HG03558 (cell line): ENCODE measurements around the gene HAUS2.
"Not testable (repeated sequence)": the region's sequence is repeated elsewhere in the genome, so short reads cannot be mapped to it uniquely, and the experiment has no call there.

Experiments used
- ATAC-seq: cut with Tn5 transposase; IDR thresholded peaks from one replicate; pipeline ENCODE4 v1.9.1; 2021; ENCODE audit warnings: moderate number of reproducible peaks; ENCODE audit not compliant: unreplicated experiment; ENCODE audit errors: extremely low read depth

Gene HAUS2

DNA sequence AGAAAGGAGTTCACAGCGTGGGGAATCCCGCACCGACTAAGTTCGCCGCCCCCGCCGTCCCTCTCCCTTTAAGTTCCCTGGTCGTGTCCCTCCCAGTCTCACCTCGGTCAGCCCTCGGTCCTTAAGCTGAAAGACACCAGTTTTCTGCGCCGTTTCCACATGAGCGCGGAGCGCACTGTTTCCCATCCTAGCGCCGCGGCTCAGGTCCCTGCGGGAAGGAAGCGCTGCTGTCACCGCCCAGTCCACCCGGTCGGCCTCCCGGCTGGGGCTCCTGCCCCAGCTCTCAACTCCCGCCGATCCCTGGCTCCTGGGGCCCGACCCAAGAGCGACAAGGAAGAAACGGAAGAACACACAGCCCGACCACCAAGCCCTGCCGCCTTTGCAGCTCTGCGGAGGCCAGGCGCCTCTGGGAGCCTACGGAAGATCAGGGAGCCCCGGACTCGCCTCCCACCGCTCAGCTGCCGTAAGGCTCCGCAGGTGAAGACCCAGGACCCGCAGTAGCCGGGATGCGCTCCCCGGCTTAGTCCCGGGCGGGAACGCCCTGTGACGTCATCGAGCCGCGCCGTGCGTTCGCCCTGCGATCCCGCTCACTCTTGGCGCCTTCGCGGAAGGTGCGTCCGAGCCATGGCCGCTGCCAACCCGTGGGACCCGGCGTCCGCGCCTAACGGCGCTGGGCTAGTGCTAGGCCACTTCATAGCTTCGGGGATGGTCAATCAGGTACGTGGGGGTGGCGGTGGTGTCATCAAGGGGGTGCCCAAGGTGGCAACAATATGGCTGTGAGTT, at the start of gene HAUS2, which contains the start of gene LRRC57:
Gene HAUS2, plus strand, starts transcription at position 590 of the 783 bp plus-strand sequence. Its CDS starts 35 bp downstream, at position 625.
Gene LRRC57, minus strand, starts transcription at position 545 of the 783 bp plus-strand sequence. Its CDS starts 359 bp downstream, at position 186.
- ATAC-seq = peak; percentile 67

DNA sequence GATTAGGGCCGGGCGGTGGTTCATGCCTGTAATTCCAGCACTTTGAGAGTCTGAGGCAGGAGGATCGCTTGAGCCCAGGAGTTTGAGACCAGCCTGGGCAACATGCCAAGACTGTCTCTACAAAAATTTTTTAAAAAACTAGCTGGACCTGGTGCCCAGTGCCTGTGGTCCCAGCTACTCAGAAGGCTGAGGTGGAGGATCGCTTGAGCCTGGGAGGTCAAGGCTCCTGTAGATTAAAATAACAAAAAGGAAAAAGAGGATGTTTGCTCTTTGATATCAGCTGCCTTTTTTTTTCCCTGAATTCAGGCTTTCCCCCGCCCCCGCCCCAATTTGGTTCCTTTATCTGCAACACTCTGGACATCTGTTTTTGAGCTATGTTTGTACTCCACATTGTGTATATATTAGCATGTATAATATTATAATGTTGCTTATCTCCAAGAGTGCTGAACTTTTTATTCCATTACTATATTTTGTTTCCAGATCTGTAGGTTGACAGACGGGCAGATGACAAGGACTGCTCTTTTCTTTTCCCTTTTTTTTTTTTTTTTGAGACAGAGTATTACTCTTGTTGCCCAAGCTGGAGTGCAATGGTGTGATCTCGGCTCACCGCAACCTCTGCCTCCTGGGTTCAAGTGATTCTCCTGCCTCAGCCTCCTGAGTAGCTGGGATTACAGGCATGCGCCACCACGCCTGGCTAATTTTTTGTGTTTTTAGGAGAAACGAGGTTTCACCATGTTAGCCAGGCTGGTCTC, 48.6 kb upstream of the HAUS2 start:
- ATAC-seq = no peak

DNA sequence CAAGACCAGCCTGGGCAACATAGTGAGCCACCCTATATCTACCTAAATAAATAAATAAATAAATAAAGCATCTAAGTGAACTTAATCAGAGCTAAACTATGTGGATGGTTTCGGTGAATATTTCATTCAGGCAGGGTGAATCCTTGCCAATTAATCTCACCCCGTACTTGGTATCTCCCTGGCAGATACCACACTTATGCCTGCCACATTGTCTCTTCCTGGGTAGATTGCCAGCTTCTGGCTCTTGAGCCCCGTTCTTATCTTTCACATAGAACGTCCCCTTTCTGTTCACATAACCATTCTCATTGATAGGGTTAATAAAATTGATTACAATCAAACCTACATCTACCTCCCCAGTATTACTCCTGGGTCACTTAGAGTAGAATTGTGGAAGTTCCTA, 46.2 kb upstream of the HAUS2 start:
- no peak for ATAC-seq

DNA sequence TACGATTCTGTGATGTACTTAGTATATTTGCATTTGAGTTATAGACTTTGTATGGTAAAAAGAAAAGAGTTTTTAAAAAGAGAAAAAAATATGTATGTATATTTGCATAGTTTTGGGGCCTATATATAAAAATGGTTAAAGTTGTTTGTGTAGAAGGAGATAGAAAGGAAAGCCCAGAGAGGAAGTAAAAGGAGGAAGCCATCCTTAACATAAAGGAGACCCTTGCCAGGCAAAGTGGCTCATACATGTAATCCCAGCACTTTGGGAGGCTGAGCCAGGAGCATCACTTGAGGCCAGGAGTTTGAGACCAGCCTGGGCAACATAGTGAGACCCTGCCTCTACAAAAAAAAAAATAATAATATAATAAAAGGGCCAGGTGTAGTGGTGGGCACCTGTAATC, 44.8 kb upstream of the HAUS2 start:
- ATAC-seq = no peak

DNA sequence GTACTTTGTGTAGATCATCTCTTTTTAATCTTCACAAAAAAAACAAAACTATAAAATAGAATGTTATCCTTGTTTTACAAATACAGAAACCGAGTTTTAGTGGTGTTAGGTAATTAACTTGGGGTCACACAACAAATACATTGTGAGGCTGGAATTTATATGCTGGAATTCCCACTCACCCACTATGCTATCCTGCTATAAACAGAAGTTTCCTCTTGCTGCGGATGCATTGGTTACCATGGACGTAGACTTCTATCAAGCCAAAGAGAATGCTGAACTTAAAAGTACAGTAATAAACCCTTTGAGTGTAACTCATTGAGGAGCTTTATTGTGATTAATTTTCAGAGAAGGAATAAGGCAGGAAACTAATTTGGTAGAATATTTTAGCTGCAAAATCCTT, 44.0 kb upstream of the HAUS2 start:
- ATAC-seq = peak; percentile 17

- ATAC-seq = no peak
Observed at GRCh38 chr15:42507514-42507913, 41.1 kb upstream of the HAUS2 start.

GRCh38 chr15:42508263-42508690, 40.4 kb upstream of the HAUS2 start:
- no peak for ATAC-seq

- ATAC-seq = no peak
Observed at GRCh38 chr15:42510258-42511006, 38.2 kb upstream of the HAUS2 start.

GRCh38 chr15:42511007-42511391, 37.6 kb upstream of the HAUS2 start:
- ATAC-seq = no peak

GRCh38 chr15:42523331-42523730, 25.3 kb upstream of the HAUS2 start:
- ATAC-seq = no peak

GRCh38 chr15:42528970-42529369, 19.7 kb upstream of the HAUS2 start:
- ATAC-seq = no peak

DNA sequence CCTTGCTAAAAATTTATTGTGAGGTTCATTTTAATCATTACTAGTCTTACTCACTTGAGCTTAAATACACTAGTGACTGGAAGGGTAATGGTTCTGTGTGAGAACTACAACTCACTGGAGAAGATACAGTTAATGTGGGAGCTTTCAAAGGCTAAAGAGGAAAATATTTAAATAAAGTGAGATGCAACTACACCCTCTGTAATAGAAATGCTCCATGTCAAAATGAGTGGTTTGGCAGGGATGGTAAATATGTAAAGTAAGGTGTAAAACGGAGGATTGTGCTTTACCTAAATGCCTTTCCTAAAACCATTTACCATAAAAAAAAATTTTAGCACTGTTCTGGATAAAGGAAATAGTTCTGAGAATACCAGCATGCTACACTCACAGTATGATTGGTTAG, 15.4 kb upstream of the HAUS2 start:
- ATAC-seq = no peak

GRCh38 chr15:42544853-42545629, 3.6 kb upstream of the HAUS2 start:
- ATAC-seq = no peak

GRCh38 chr15:42547918-42548248, 755 bp upstream of the HAUS2 start:
- ATAC-seq = no peak

DNA sequence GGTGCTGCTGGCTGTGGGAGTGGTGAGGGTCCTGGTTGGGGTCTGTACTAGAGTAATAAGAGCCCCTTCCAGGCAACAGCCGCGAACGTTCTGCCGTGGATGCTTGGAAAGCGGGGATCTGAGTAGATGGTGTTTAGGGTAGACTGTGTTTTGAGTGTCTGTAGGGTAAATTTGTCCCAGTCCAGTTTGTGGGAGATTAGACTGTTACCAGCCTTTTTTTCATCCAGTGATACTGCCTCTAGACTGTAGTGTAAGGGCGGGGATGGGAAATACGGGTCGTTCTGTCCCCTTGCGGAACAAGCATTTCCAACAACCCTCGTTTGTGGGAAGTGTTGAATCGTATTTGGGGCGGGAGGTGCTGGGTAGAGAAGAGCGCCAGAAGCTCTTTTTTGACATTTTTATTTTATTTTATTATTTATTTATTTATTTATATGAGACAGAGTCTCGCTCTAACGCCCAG, 424 bp downstream of the HAUS2 start:
- no peak for ATAC-seq

DNA sequence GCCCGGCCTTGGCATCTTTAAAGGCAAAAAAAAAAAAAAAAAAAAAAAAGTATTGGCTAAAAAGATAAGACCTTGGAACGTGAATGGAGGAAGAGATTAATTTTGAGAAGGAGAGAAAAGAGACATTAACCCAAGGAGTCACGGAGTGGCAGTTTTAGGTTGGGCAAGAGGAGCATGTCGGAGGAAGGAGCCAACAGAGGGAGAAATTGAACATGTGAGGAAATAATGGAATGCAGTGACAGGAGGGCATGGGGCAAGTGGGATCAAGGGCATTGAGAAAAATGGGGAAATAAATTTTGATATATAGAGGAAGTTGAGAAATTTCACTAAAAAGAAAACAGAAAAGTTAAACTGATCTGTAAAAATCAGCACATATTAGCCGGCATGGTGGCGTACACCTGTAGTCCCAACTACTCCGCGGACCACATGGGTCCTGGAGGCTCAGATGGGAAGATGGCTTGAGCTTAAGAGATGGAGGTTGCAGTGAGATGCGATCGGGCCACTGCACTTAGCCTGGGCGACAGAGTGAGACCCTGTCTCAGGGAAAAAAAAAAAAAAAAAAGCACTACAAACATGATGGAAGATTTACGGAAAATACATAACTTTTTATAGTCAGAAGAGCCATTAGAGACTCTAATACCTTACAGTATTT, 1.2 kb downstream of the HAUS2 start:
- no peak for ATAC-seq

DNA sequence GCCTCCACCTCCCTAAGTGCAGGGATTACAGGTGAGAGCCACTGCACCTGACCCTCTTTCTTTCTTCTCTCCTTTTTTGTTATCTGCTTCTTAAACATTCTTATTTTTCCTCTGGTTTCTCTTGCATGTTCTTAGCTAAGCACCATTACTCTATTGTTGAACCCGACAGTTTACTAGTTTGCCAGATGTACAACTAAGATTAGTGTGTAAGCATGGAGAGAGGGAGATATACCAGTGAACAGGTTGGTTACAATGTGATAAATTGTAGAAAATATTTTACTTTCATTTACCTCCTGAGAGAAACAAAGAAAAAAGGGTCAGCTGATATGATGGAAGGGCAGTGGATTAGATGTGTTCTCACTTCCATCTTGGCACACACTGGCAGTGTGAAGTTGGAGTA, 4.9 kb downstream of the HAUS2 start:
- ATAC-seq = no peak

DNA sequence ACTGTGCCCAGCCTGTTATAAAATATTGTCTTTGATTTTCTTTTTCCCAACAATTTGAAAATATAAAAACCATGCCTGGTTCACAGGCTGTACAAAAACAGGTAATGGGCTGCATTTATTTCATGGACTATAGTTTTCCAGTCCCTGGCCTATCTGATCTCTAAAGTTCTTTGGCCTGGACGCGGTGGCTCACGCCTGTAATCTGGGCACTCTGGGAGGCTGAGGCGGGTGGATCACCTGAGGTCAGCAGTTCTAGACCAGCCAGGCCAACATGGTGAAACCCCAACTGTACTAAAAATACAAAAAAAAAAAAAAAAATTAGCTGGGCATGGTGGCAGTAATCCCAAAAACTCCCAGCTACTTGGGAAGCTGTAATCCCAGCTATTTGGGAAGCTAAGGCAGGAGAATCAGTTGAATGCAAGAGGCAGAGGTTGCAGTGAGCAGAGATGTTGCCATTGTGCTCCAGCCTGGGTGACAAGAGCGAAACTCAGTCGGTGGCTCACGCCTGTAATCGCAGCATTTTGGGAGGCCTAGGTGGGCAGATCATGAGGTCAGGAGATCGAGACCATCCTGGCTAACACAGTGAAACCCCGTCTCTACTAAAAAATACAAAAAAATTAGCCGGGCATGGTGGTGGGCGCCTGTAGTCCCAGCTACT, 8.0 kb downstream of the HAUS2 start:
- not testable (repeated sequence) for ATAC-seq

DNA sequence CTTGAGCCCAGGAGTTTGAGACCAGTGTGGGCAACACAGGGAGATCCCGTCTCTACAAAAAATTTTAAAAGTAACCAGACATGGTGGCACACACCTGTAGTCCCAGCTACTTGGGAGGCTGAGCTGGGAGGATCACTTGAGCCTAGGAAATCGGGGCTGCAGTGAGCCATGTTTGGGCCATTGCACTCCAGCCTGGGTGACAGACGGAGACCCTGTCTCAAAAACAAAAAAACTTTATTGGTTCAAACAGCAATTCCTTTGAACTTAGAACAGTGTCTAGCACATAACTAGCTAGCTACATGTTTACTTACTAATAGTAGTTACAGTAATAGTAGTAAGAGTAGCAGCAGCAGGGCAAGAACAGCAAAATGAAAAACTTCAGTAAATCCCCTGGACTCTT, 10.1 kb downstream of the HAUS2 start:
- no peak for ATAC-seq
